NCI-H2227 (cell line): ENCODE results near the gene UNC79.

ENCODE experiments used
- DNase-seq: peaks from one replicate; lab custom pipeline; 2025; ENCODE audit not compliant: unreplicated experiment; lab: John Stamatoyannopoulos, UW

Gene UNC79

GRCh38 chr14:93655078-93655750, 224.5 kb downstream of the UNC79 start:
- peak; percentile 88 for DNase-seq

DNA sequence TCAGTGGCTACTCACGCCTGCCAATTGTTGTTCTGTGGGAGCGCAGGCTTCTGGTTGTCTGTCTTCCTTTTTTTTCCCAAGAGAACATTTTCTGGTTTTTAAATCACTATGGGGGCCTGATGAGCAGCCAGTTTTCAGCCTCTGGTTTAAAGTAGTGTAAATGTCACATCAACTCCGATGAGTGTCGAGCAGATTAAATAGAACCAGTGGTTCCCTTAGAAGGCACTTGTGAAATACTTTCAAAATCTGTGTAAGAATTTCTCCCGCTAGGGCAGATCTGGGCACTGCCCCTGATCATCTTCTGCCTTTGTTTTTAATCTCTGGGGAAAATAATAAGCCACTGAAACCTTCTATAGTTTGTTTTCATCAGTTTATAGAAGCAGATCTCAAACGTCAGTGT, 227.1 kb downstream of the UNC79 start:
- no peak for DNase-seq

DNA sequence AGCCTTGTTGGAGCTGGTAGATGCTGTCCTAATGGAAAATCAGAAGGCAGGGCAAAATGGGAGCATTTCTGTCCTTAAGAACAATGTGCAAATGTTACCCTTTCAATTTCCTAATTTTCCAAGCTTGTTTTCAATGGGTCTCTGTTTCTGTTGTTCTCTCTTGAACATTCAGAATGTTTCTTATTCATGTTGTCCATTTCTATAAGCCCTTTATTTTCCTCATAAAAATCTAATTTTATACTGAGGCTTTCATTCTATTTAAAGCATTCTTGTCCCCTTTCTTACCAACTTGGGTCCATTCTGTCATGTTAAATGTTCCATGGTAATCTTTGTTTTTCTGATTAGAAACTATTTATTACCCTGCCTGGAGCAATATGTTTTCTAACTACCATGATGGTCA, 232.6 kb downstream of the UNC79 start:
- DNase-seq = no peak

- no peak for DNase-seq
These were observed 234.4 kb downstream of the UNC79 start for GRCh38 chr14:93665169-93665568.

- DNase-seq = no peak
These were observed 238.9 kb downstream of the UNC79 start for GRCh38 chr14:93669632-93670031.

DNA sequence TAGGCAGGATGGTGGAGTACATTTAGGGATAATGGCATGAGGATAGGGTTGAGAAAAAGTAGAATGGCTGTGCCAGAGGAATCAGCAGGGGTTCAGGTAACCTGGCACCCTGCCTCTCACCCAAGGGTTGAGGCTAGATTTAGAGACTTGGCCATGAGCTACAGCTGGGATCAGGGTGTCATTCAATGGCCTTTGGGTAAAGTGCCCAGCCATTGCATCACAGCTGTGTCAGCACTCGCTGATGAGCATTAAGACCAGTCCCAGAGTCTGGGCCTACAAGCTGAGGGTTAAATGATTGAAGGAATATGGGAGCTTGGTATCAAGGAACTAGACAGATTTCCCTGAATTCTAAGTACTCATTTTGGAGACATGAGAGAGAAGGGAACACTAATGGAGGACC, 243.6 kb downstream of the UNC79 start:
- no peak for DNase-seq

- no peak for DNase-seq
These were observed 244.9 kb downstream of the UNC79 start for GRCh38 chr14:93675651-93676050.

DNA sequence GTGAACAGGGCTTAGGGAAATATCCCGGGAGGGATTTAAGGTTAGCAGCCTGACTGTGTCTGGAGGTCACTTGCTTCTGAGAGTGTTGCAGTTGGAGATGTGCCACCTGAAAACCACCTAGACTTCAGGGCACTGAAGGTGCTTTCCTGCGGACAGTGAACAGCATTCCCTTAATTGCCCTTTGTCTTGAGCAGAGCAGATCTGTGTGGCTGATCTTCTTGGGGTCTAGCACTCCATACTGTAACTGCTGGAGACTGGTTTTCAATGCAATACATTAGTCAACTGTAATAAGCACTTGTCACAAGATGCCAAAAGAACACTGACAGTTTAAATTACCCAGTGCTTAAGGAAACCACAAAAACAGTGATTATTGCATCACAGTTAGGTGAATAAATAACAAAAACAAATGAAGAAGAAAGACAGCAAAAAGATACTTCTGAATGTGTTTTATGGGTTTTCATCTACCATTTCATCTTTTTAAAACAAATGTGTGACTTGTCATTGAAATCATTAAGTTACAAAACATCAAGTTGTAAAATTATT, 245.7 kb downstream of the UNC79 start:
- DNase-seq = peak; percentile 84

GRCh38 chr14:93682459-93682858, 251.7 kb downstream of the UNC79 start:
- no peak for DNase-seq

DNA sequence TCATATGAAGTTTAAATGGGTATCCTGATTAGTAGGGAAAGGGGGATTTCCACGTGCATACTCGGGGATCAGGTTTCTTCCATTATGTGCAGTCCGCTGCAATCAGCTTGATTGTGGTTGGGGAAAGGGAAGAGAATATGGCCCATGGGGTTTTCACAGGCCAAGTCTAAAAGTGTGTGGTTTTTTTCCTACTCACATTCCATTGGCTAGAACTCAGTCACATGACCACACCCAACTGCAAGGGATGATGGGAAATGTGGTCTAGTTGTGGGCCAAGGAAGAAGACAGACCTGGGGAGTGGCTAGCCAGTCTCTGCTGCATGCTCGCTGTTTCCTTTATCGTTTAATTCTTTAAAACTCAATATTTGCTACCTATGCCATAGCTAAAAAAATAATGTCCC, 252.5 kb downstream of the UNC79 start:
- peak; percentile 37 for DNase-seq

DNA sequence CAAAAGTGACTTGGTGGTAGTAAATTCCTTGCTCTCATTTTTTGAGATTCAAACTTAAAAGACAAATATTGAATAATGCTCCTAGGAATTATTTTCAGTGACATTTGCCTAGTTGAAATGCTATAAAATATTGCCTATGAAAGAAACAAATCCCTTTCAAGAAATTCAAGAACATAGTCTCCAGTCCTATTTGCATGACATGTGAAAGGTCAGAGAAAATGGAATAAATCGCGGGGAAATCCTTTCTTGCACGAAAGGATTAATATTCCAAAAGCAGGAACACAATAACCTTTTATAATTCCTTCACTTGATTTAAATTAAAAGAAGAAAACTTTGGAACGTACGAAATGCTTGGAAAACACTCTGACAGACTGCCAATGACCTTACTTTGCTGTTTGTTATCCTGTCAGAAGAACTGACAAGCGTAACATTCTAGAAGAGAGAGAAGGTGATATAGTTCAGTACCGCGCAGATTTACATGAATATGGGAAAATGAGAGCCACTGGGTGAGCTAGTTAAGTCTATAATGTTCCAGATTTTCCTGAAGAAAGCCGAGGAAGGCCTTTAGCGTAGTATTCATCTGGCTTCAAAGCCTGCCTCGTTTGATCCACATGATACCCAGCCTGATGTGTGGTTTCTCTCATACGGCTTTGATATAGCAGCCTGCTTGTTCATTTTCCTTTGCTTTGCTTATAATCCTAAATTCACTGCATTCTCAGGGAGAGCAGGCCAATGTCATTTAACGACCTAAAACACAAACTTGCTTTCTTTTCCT, 254.6 kb downstream of the UNC79 start:
- no peak for DNase-seq

- no peak for DNase-seq
These were observed 255.5 kb downstream of the UNC79 start for GRCh38 chr14:93686268-93686667.

DNA sequence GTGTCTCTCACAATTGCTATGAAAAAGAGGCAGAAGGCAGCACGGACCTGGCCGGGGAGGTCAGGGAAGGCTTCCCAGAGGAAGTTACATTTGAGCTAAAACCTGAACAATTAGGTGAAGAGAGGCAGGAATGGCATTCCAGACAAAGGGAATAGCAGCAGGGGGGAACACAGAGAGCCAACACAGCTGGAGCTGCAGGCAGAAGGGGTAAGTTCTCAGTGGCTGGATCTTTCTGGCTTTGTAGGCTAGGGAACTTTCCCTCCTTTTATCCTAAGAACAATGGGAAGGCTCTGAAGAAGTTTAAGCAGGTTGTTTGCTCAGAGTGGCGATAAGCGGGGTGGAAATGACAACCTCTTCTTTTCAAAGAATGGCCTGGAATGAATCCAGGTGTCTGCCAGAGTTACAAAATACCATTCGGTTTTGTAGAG, 257.5 kb downstream of the UNC79 start:
- no peak for DNase-seq

GRCh38 chr14:93688820-93689219, 258.1 kb downstream of the UNC79 start:
- no peak for DNase-seq

DNA sequence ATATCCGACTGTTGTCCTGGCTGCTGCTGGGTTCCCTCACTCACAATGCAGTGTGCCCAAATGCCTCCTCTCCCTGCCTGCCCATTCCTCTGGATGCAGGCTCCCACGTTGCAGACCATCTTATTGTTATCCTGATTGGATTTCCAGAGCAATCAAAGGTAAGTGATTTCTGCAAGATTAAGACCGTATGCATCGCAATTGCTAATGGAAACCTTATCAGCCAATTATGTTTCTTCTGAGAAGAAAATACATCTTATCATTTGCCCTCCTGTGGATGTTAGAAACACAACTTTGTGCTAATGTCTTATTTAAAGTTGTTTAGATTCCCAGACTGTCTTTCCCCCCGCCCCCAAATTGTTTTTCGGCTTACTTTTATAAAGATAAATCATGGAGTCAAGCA, 259.4 kb downstream of the UNC79 start:
- DNase-seq = no peak

DNA sequence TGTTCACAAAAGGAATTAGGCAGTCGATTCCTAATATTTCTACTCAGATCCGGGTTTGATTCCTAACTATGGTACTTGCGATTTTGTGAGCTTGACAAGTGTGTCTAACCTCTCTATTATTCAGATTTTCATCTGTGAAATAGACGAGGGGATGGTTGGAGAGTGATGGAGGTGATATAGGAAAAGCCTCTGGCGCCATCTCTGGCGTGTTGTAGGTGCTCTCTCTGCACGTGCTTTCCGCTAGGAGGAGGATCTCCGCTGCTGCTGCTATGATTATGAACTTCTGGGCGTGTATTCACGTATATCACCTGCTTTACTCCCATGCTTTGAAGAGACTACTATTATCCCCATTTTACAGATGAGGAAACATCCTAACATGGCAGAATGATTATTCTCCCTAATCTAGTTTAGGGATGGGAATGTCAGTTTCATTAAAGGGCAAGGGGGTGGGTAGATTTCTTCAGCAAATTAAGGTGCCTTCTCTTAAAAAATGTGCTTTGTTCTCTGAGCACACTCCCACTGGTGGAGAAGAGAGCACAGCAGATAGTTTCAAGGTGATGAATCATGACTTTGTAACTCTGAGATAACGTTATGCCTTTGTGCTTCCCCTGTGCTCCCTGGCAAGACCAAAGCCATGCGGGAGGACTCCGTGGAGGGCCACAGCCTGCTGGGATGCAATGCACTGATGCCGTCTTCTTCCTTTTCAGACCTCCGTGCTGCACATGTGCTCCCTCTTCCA, 260.5 kb downstream of the UNC79 start:
- no peak for DNase-seq

GRCh38 chr14:93693914-93694313, 263.2 kb downstream of the UNC79 start:
- DNase-seq = no peak

DNA sequence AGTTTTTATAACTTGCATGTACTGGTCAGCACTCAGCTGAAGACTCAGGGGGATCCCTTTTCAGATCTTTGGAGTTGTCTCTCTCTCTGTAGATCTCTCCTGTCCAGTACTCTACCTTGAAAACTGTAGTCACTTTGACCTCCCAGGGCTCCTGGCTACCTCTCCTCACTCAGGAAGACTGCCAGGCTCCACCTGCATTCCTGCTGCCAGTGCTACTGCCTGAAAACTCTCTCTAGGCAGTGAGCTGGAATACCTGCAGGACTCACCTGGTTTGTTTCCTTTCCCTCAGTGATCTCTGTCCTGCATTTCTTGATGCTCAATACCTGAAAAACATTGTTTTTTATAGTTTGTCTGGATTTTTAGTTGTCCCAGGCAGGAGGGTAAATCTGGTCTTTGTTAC, 270.2 kb downstream of the UNC79 start:
- no peak for DNase-seq

DNA sequence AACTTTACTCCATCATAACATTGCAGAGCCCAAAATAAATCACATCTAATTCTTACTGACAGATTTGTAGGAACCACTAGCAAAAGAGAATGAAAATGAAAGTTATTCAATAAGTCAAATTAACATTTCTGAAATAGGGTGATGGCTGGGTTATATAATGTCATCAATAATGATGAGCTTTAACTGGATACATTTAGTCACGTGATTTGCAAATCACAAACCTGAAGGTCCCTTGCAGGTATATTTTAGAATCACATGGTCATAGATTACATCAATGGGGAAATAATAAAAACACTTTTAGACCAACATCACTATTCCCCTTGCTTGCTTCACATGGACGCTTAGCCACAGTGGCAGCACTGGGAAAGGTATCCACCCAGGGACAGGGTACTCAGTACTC, 270.8 kb downstream of the UNC79 start:
- no peak for DNase-seq

DNA sequence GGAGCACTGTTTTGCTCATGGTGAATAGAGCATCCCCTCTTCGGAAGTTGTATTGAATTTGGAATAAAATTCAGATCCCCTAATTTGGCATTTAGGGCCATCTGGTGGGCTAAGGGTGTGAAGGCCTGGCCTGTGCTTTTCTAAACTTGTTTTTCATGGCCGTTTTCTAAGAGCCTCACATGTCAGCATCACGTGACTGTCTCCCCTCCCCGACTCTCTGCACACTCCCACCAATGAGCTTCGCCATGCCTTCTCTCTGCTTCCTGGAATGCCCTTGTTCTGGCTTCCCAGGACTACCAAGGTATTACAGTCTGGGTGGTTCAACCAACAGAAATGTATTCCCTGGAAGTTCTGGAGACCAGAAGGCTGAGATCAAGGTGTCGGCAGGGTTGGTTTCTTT, 272.2 kb downstream of the UNC79 start:
- DNase-seq = no peak

GRCh38 chr14:93703941-93704340, 273.2 kb downstream of the UNC79 start:
- no peak for DNase-seq
